KMS-11 (cell line): ENCODE data around the gene CYP2E1.

Experiments used
- H2AFZ ChIP-seq: fragments of 200-600 bp; sonication (generic); 2 replicates; pipeline ENCODE4 v1.6.1; 2016; ENCODE audit warnings: antibody characterized with exemption, mixed run types, low read depth
- H3K27ac ChIP-seq: fragments of 200-600 bp; sonication (generic); 2 replicates; pipeline ENCODE4 v1.6.1; 2016; ENCODE audit warnings: mild to moderate bottlenecking, mixed run types
- H3K27me3 ChIP-seq: fragments of 200-600 bp; sonication (generic); 2 replicates; pipeline ENCODE4 v1.6.1; 2017; ENCODE audit warnings: mild to moderate bottlenecking, low read depth, mixed run types, moderate library complexity; ENCODE audit not compliant: insufficient read depth
- H3K36me3 ChIP-seq: fragments of 200-600 bp; sonication (generic); 2 replicates; pipeline ENCODE4 v1.6.1; 2017; ENCODE audit warnings: mild to moderate bottlenecking, mixed run types; ENCODE audit not compliant: insufficient read depth
- H3K4me1 ChIP-seq: fragments of 200-600 bp; sonication (generic); 2 replicates; pipeline ENCODE4 v1.6.1; 2016; ENCODE audit warnings: mild to moderate bottlenecking, low read depth, mixed run types; ENCODE audit not compliant: poor library complexity, severe bottlenecking
- H3K4me2 ChIP-seq: fragments of 200-600 bp; sonication (generic); 2 replicates; pipeline ENCODE4 v1.7.0; 2016; ENCODE audit warnings: mild to moderate bottlenecking, mixed run types
- H3K4me3 ChIP-seq: fragments of 200-600 bp; sonication (generic); IDR thresholded peaks from 2 replicates; pipeline ENCODE4 v1.6.1; 2017; ENCODE audit warnings: low read depth, low read length, mixed read lengths; ENCODE audit not compliant: insufficient read depth
- H3K79me2 ChIP-seq: fragments of 200-600 bp; sonication (generic); 2 replicates; pipeline ENCODE4 v1.6.1; 2016; ENCODE audit warnings: low read depth, mixed run types; ENCODE audit not compliant: insufficient read depth
- H3K9ac ChIP-seq: fragments of 200-600 bp; sonication (generic); 2 replicates; pipeline ENCODE4 v1.6.1; 2016; ENCODE audit warnings: mild to moderate bottlenecking, mixed run types
- H4K20me1 ChIP-seq: fragments of 200-600 bp; sonication (generic); 2 replicates; pipeline ENCODE4 v1.6.1; 2016; ENCODE audit warnings: mild to moderate bottlenecking, mixed run types; ENCODE audit not compliant: insufficient read depth
- CTCF ChIP-seq: fragments of 200-600 bp; sonication (generic); conservative IDR thresholded peaks from 2 replicates; pipeline ENCODE4 v1.6.1; 2017; ENCODE audit warnings: low read depth, mild to moderate bottlenecking, antibody characterized with exemption, low read length, moderate library complexity, mixed read lengths

Gene CYP2E1

GRCh38 chr10:133527771-133528271 is 658 bp downstream of the CYP2E1 start:
- peaks cover 15% of the 10 kb centered on the region for H3K27me3 ChIP-seq

GRCh38 chr10:133528296-133528844 is 1.2 kb downstream of the CYP2E1 start:
- Histone ChIP-seq H3K4me3 (no peak overlapping the region), H3K4me2 (no peak overlapping the region), H3K27ac (no peak overlapping the region), H3K79me2 (no peaks in the 10 kb centered on the region), H3K4me1 (no peaks in the 10 kb centered on the region), H2AFZ (no peak overlapping the region), H3K9ac (no peak overlapping the region), H4K20me1 (no peaks in the 10 kb centered on the region), H3K36me3 (no peaks in the 10 kb centered on the region), H3K27me3 (peaks cover 11% of the 10 kb centered on the region; the same call in 1 of the 2 replicates)
- no peak for TF ChIP-seq CTCF

More at GRCh38 chr10:133527771-133528271, 658 bp downstream of the CYP2E1 start:
- Histone ChIP-seq H3K79me2 (no peaks in the 10 kb centered on the region), H3K27ac (no peak overlapping the region), H3K4me1 (no peaks in the 10 kb centered on the region), H3K4me2 (no peak overlapping the region), H2AFZ (no peak overlapping the region), H3K9ac (no peak overlapping the region), H3K36me3 (no peaks in the 10 kb centered on the region), H4K20me1 (no peaks in the 10 kb centered on the region), H3K4me3 (no peak overlapping the region)
- no peak for TF ChIP-seq CTCF

- Histone ChIP-seq H3K9ac (no peak overlapping the region), H2AFZ (no peak overlapping the region), H3K79me2 (no peaks in the 10 kb centered on the region), H3K27me3 (peaks cover 9% of the 10 kb centered on the region; the same call in 1 of the 2 replicates), H4K20me1 (no peaks in the 10 kb centered on the region), H3K4me3 (no peak overlapping the region), H3K4me1 (no peaks in the 10 kb centered on the region), H3K27ac (no peak overlapping the region), H3K4me2 (no peak overlapping the region), H3K36me3 (no peaks in the 10 kb centered on the region)
- no peak for TF ChIP-seq CTCF
Measured at GRCh38 chr10:133528845-133529575, 1.8 kb downstream of the CYP2E1 start.

GRCh38 chr10:133529576-133529946 is 2.4 kb downstream of the CYP2E1 start:
- H3K36me3 ChIP-seq: no peaks in the 10 kb centered on the region
- no peaks in the 10 kb centered on the region for H3K79me2 ChIP-seq
- TF ChIP-seq CTCF: no peak
- H3K4me2 ChIP-seq: no peak overlapping the region
- no peak overlapping the region for H3K4me3 ChIP-seq
- H3K27me3 ChIP-seq: peaks cover 9% of the 10 kb centered on the region; the same call in 1 of the 2 replicates
- no peak overlapping the region for H2AFZ ChIP-seq
- no peak overlapping the region for H3K9ac ChIP-seq
- no peaks in the 10 kb centered on the region for H3K4me1 ChIP-seq
- H3K27ac ChIP-seq: no peak overlapping the region
- no peaks in the 10 kb centered on the region for H4K20me1 ChIP-seq
